SU-DHL-6 (cell line): ENCODE data around the gene VEGFA.

Experiments
- H2AFZ ChIP-seq: fragments of 200-600 bp; sonication (generic); 2 replicates; pipeline ENCODE4 v1.6.1; 2014; ENCODE audit warnings: low read depth, mild to moderate bottlenecking, moderate library complexity, mixed read lengths, antibody characterized with exemption, low read length; ENCODE audit not compliant: severe bottlenecking
- H3F3A ChIP-seq: fragments of 200-600 bp; shearing (Covaris generic); 2 replicates; pipeline ENCODE4 v1.6.0; 2016; ENCODE audit warnings: antibody characterized with exemption, mild to moderate bottlenecking; ENCODE audit not compliant: insufficient read depth
- H3K27ac ChIP-seq: fragments of 200-600 bp; sonication (generic); 2 replicates; pipeline ENCODE4 v1.5.1; 2016; ENCODE audit warnings: low read depth, mild to moderate bottlenecking, low read length, moderate library complexity, mixed read lengths
- H3K27me3 ChIP-seq: fragments of 200-600 bp; sonication (generic), shearing (Covaris generic); 2 replicates; pipeline ENCODE4 v1.6.0; 2014; ENCODE audit warnings: mild to moderate bottlenecking, low read length
- H3K36me3 ChIP-seq: fragments of 200-600 bp; sonication (generic); 2 replicates; pipeline ENCODE4 v1.6.1; 2014; ENCODE audit warnings: mild to moderate bottlenecking, low read length, mixed read lengths
- H3K4me2 ChIP-seq: fragments of 300-600, 200-600 bp; shearing (Covaris generic), sonication (generic); 2 replicates; pipeline ENCODE4 v1.6.0; 2014; ENCODE audit warnings: low read length, low read depth, mild to moderate bottlenecking; ENCODE audit not compliant: poor library complexity, severe bottlenecking
- H3K4me3 ChIP-seq: fragments of 200-600 bp; sonication (generic); 2 replicates; pipeline ENCODE4 v1.5.1; 2014; ENCODE audit warnings: antibody characterized with exemption, low read length, mild to moderate bottlenecking, mixed read lengths; ENCODE audit not compliant: insufficient read depth, poor library complexity, severe bottlenecking
- H3K79me2 ChIP-seq: fragments of 200-600 bp; sonication (generic); 2 replicates; pipeline ENCODE4 v1.6.1; 2014; ENCODE audit warnings: mild to moderate bottlenecking, low read length, moderate library complexity; ENCODE audit not compliant: insufficient read depth
- H3K9ac ChIP-seq: fragments of 200-600 bp; sonication (generic); 2 replicates; pipeline ENCODE4 v1.7.0; 2014; ENCODE audit warnings: mild to moderate bottlenecking, low read length
- H3K9me2 ChIP-seq: fragments of 200-600 bp; sonication (generic); replicated peaks from 2 replicates; pipeline ENCODE4 v1.6.1; 2014; ENCODE audit warnings: low read length; ENCODE audit not compliant: insufficient read depth
- H3K9me3 ChIP-seq: fragments of 200-600 bp; sonication (generic); 2 replicates; pipeline ENCODE4 v1.6.1; 2014; ENCODE audit warnings: low read length, mixed read lengths; ENCODE audit not compliant: insufficient read depth
- H4K20me1 ChIP-seq: fragments of 200-600 bp; sonication (generic); 2 replicates; pipeline ENCODE4 v1.6.1; 2014; ENCODE audit warnings: low read depth, mild to moderate bottlenecking, antibody characterized with exemption, low read length, moderate library complexity, mixed read lengths
- CTCF ChIP-seq: fragments of 200-600 bp; sonication (generic); IDR thresholded peaks from one replicate; pipeline ENCODE4 v1.5.1; 2017; ENCODE audit warnings: antibody characterized with exemption, mild to moderate bottlenecking, low read length, moderate library complexity; ENCODE audit not compliant: insufficient read depth, poor library complexity, severe bottlenecking
- EZH2phosphoT487 ChIP-seq: fragments of 200-600 bp; sonication (generic), shearing (Covaris generic); conservative IDR thresholded peaks from 2 replicates; pipeline ENCODE4 v1.6.1; 2018; ENCODE audit warnings: mild to moderate bottlenecking, antibody characterized with exemption, low read length, moderate library complexity, mixed read lengths

VEGFA gene

GRCh38 chr6:43785904-43786303 lies 15.9 kb downstream of the VEGFA start:
- H3K9me3 ChIP-seq = no peaks in the 10 kb centered on the region
- no peaks in the 10 kb centered on the region for H3K27me3 ChIP-seq
- H3K79me2 ChIP-seq = no peaks in the 10 kb centered on the region
- no peaks in the 10 kb centered on the region for H3K9me2 ChIP-seq
- no peak overlapping the region for H3K4me3 ChIP-seq
- H3K4me2 ChIP-seq = no peak overlapping the region
- no peak overlapping the region for H3K9ac ChIP-seq
- TF ChIP-seq CTCF (no peak), EZH2phosphoT487 (no peak)
- H4K20me1 ChIP-seq = no peaks in the 10 kb centered on the region
- H3K27ac ChIP-seq = no peak overlapping the region
- no peak overlapping the region for H2AFZ ChIP-seq
- H3K36me3 ChIP-seq = peaks cover 5% of the 10 kb centered on the region; the same call in 1 of the 2 replicates
- peaks cover 6% of the 10 kb centered on the region; the same call in 1 of the 2 replicates for H3F3A ChIP-seq

GRCh38 chr6:43786664-43787329 lies 16.8 kb downstream of the VEGFA start:
- Histone ChIP-seq H3K36me3 (peaks cover 5% of the 10 kb centered on the region; the same call in 1 of the 2 replicates), H3K9me2 (no peaks in the 10 kb centered on the region), H2AFZ (no peak overlapping the region), H3K79me2 (no peaks in the 10 kb centered on the region), H3K9ac (no peak overlapping the region), H3F3A (peaks cover 6% of the 10 kb centered on the region; the same call in 1 of the 2 replicates), H3K9me3 (no peaks in the 10 kb centered on the region), H3K4me3 (no peak overlapping the region), H3K27me3 (no peaks in the 10 kb centered on the region), H4K20me1 (no peaks in the 10 kb centered on the region), H3K4me2 (no peak overlapping the region), H3K27ac (no peak overlapping the region)
- TF ChIP-seq CTCF (no peak), EZH2phosphoT487 (no peak)

- no peak overlapping the region for H3K4me2 ChIP-seq
- H3K9me2 ChIP-seq = no peaks in the 10 kb centered on the region
Observed at GRCh38 chr6:43788301-43788700, 18.3 kb downstream of the VEGFA start.

More at GRCh38 chr6:43788301-43788700, 18.3 kb downstream of the VEGFA start:
- Histone ChIP-seq H3K36me3 (peaks cover 5% of the 10 kb centered on the region; the same call in 1 of the 2 replicates), H3K9ac (no peak overlapping the region), H3K27ac (no peak overlapping the region), H3K4me3 (no peak overlapping the region), H2AFZ (no peak overlapping the region), H3K27me3 (no peaks in the 10 kb centered on the region), H3F3A (peaks cover 6% of the 10 kb centered on the region; the same call in 1 of the 2 replicates), H3K79me2 (no peaks in the 10 kb centered on the region), H3K9me3 (no peaks in the 10 kb centered on the region), H4K20me1 (no peaks in the 10 kb centered on the region)
- no peak for TF ChIP-seq CTCF
- TF ChIP-seq EZH2phosphoT487 = no peak
